Measurements from ENCODE around the gene ELL.

DNA sequence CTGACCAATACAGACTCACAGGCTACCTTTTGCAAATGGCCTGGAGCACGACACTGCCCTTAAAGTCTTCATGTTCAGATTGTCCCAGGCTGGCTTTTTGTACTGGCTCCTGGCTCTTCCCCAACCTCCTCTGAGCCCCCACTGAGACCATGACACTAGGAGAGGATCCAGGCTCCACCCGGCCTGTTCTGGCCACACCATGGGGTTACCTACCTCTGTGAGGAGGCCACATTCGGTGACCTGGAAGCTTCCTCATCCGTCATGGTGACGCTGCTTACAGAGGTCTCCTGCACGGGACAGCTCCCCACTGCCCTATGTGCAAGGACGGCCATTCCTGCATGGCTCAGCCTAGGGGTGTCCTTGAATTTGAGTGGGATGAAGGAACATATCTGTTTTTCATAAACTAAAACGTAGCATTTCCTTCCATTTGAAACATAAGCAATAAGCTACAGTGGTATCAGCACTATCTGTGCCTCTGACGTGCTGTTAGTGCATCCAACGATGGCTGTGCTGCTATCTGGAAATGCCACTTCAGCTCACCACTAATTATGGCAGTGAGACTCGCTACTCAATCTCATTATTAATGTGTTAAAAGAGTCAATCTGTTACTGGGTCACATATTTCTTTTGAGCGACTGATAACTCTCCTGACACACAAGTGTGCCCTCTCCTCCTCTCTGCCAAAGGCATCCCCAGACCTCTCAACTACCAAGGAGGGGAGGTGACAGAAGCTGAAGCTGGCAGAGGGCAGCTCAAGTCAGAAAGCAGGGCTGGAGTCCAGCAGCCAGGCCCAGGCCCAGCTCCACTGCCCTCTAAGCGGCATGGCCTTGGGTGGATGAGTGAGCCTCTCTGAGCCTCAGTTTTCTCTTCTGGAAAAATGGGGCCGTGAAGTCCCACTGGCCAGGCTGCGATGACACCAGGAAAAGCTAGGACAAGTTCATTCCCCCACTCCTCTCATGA, 29.6 kb downstream of the ELL start:
- TF ChIP-seq NFYB (CRISPR knock-in tag; conservative IDR thresholded peaks at IDR 0.05; ENCODE audit: low read depth) (no peak), NR3C1 (CRISPR knock-in tag; conservative IDR thresholded peaks at IDR 0.05; ENCODE audit: low read depth) (no peak)
- TF ChIP-seq, protein P1, sequence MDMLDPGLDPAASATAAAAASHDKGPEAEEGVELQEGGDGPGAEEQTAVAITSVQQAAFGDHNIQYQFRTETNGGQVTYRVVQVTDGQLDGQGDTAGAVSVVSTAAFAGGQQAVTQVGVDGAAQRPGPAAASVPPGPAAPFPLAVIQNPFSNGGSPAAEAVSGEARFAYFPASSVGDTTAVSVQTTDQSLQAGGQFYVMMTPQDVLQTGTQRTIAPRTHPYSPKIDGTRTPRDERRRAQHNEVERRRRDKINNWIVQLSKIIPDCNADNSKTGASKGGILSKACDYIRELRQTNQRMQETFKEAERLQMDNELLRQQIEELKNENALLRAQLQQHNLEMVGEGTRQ (CRISPR knock-in tag; IDR thresholded peaks at IDR 0.05), result no peak
- TF ChIP-seq, protein P2, sequence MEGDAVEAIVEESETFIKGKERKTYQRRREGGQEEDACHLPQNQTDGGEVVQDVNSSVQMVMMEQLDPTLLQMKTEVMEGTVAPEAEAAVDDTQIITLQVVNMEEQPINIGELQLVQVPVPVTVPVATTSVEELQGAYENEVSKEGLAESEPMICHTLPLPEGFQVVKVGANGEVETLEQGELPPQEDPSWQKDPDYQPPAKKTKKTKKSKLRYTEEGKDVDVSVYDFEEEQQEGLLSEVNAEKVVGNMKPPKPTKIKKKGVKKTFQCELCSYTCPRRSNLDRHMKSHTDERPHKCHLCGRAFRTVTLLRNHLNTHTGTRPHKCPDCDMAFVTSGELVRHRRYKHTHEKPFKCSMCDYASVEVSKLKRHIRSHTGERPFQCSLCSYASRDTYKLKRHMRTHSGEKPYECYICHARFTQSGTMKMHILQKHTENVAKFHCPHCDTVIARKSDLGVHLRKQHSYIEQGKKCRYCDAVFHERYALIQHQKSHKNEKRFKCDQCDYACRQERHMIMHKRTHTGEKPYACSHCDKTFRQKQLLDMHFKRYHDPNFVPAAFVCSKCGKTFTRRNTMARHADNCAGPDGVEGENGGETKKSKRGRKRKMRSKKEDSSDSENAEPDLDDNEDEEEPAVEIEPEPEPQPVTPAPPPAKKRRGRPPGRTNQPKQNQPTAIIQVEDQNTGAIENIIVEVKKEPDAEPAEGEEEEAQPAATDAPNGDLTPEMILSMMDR (IDR thresholded peaks at IDR 0.05), result no peak
